ENCODE measurements around the gene KCTD16.

KCTD16 gene

GRCh38 chr5:144167998-144168397 is 2.7 kb upstream of the KCTD16 start:
- no peak for DNase-seq

GRCh38 chr5:144169904-144170275 is 783 bp upstream of the KCTD16 start:
- DNase-seq: no peak

GRCh38 chr5:144173766-144174165 is 3.1 kb downstream of the KCTD16 start:
- no peak for DNase-seq

- no peak for DNase-seq
These were observed 6.9 kb downstream of the KCTD16 start for GRCh38 chr5:144177548-144177947.

- no peak for DNase-seq
These were observed 8.6 kb downstream of the KCTD16 start for GRCh38 chr5:144179226-144179625.

- DNase-seq: no peak
These were observed 12.7 kb downstream of the KCTD16 start for GRCh38 chr5:144183254-144183889.

- peak; percentile 70 for DNase-seq
These were observed 17.1 kb downstream of the KCTD16 start for GRCh38 chr5:144187699-144188294.

GRCh38 chr5:144189800-144190429 is 19.2 kb downstream of the KCTD16 start:
- DNase-seq: peak; percentile 67

GRCh38 chr5:144191531-144191930 is 20.9 kb downstream of the KCTD16 start:
- DNase-seq: no peak

- peak; percentile 28 for DNase-seq
These were observed 21.3 kb downstream of the KCTD16 start for GRCh38 chr5:144191998-144192397.

- DNase-seq: no peak
These were observed 22.0 kb downstream of the KCTD16 start for GRCh38 chr5:144192661-144193060.

- no peak for DNase-seq
These were observed 23.5 kb downstream of the KCTD16 start for GRCh38 chr5:144194144-144194543.

GRCh38 chr5:144195448-144195847 is 24.8 kb downstream of the KCTD16 start:
- no peak for DNase-seq

- DNase-seq: no peak
These were observed 25.9 kb downstream of the KCTD16 start for GRCh38 chr5:144196612-144197011.

GRCh38 chr5:144198386-144198785 is 27.7 kb downstream of the KCTD16 start:
- DNase-seq: no peak

GRCh38 chr5:144201588-144201987 is 30.9 kb downstream of the KCTD16 start:
- DNase-seq: no peak

- no peak for DNase-seq
These were observed 31.4 kb downstream of the KCTD16 start for GRCh38 chr5:144202072-144202471.

GRCh38 chr5:144202726-144203125 is 32.1 kb downstream of the KCTD16 start:
- DNase-seq: no peak

GRCh38 chr5:144203750-144204596 is 33.3 kb downstream of the KCTD16 start:
- peak; percentile 36 for DNase-seq

GRCh38 chr5:144205141-144205551 is 34.5 kb downstream of the KCTD16 start:
- DNase-seq: no peak

GRCh38 chr5:144206141-144206540 is 35.5 kb downstream of the KCTD16 start:
- no peak for DNase-seq

GRCh38 chr5:144207875-144208444 is 37.3 kb downstream of the KCTD16 start:
- no peak for DNase-seq

GRCh38 chr5:144209361-144209760 is 38.7 kb downstream of the KCTD16 start:
- DNase-seq: no peak

Data from stimulated activated CD8-positive, alpha-beta memory T cell treated with anti-CD3 and anti-CD28 coated beads, Interleukin-4, amount 100 ng/mL, for 48 hours (primary cell).